GM18519 (cell line): ENCODE results near the gene PTGR3.

Experiments
- ATAC-seq: cut with Tn5 transposase; IDR thresholded peaks from one replicate; pipeline ENCODE4 v1.9.1; 2021; ENCODE audit warnings: mild to moderate bottlenecking, moderate library complexity; ENCODE audit not compliant: unreplicated experiment, low FRiP score

PTGR3 gene

DNA sequence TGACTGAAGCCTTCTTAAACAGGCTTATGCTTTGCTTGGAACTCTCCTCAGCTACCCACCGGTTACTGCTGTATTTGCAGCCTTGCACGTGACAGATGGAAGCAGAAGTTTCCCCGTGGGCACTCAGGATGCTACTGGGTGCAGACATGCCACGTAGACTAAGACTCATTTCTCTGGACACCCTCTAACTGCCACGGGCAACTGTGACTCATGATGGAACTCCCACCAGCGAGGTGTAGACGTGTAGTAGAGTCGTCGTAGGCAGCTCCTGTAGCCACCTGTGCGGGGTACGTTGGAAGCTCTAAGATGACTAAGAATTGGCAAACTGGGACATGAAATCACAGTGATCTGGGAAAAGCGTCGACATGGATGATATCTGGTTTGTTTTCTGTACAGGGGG lies 29.2 kb upstream of the PTGR3 start:
- no peak for ATAC-seq

DNA sequence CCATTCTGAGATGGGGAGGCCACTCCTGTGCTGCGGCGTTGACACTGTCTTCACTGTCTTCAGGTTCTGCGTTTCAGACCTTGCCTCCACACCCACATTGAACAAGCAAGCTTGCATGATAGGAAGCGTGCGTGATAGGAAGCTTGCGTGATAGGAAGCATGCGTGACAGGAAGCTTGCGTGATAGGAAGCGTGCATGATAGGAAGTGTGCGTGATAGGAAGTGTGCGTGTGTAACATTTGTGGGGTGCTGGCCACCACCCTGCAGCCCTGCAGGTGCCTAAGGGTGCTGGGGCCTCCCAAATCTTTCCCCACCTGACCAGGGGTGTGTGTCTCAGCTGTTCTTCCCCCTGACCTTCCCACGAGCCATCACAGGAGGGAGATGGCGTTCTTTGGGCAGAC lies 27.0 kb upstream of the PTGR3 start:
- no peak for ATAC-seq

DNA sequence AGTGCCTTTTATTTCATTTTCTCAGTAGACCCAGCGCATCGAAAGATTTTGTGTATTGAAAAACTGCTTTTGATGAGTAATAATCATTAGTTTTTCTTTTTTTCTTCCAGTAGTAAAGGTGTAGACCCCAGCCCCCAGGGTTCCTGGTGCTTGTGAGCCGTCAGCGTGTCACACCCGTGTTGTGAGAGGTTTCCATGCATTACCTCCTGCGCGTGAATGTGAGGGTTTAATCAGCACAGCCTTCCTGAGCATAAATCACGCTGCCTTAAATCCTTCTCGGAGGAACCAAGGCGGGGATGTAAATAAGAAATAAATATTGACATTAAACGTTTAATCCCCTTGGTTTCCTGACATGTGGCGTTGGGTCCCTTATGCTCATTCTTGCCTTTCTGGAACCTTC lies 26.0 kb upstream of the PTGR3 start:
- ATAC-seq, result no peak

GRCh38 chr18:75231053-75231406 lies 22.1 kb upstream of the PTGR3 start:
- no peak for ATAC-seq

DNA sequence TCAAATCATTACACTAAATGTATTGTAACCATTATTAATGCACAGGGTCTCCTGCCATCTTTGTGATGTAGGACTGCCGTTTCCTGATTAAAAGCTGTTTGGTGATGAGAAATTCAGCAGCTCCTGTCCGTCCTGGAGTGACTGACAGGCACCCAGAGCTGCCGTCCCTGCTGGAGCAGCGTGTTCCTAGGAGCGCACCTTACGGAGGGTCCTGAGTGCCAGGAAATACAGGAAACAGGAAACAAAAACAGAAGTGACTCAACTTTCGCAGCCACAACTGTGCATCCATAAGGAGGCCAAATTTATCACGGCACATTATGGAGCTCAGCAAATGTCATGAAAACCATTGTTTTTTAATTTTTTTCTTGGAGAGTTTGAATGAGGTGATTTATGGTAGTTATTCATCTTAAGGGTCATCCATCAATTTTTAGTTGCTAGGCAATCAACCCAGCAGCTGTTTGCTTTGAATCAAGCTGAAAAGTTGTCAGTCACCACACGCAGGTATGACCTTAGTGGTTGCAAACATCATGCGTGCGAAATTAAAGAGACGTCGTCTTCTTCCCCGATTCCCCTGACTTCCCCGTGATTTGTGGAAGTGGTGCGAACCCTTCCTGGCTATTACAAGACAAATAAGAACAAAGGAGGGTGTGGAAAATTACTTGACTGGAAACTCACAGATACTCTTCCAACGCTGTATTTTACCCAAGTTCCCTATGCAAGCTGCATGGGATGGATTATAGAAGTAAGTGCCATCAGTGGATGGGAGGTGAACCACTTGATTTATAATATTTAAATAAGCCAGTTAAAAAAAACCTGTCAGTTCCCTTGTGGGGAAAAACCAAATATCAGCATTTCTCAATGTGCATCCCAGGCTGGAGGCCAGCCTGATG lies 21.5 kb upstream of the PTGR3 start:
- no peak for ATAC-seq

DNA sequence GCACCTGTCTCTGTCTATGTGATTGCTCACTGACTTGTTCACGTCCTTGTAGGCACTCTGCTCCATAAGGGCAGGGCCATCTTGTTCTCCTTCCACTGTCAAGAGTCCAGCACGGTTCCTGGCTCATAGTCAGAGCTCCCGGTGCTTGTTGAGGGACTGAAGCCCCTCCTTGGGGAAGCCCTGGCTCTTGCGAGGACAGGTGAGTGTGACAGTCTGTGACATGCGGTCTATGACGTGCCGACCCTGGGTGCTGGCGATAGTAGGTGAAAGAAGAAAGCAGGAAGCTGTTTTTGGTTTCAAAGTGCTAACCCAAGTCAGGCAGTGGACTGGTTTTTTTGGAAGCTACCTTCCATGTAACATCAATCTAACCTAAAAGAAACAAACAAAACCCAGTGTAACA lies 20.5 kb upstream of the PTGR3 start:
- ATAC-seq, result no peak

GRCh38 chr18:75228967-75229366 lies 20.0 kb upstream of the PTGR3 start:
- no peak for ATAC-seq

- ATAC-seq, result no peak
Observed at GRCh38 chr18:75227535-75228296, 18.8 kb upstream of the PTGR3 start.

- ATAC-seq, result no peak
Observed at GRCh38 chr18:75226956-75227316, 18.0 kb upstream of the PTGR3 start.

DNA sequence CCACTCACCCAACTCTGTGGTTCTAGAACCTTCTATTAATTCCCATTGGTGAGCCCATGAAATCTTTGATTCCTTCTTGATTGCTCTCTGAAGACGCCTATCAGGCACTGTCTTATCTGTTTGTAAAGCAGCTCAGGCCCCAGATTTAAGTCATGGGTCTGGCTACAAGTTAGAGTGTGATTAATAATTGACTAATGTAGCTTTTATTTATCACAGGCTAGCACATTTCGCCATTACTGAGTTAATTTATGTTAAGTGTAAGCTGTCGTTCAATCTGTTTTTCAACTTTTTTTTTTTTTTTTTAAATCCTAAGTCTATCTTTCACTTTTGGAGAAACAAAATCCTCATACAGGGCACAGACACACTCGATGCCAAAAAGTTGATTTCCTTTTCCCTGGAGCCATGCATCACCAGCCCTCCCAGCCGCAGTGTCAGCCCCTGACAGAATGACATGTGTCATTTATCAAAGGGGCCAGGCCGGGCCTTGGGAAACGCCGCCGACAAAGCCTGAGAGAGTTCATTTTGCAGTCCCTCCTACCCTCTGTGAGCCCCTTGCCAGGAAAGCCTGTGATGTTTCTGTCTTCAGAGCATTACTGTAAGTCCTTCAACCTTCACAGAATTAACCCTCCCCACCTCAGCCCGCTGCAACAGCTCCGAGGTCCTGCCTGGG lies 17.5 kb upstream of the PTGR3 start:
- ATAC-seq, result no peak

DNA sequence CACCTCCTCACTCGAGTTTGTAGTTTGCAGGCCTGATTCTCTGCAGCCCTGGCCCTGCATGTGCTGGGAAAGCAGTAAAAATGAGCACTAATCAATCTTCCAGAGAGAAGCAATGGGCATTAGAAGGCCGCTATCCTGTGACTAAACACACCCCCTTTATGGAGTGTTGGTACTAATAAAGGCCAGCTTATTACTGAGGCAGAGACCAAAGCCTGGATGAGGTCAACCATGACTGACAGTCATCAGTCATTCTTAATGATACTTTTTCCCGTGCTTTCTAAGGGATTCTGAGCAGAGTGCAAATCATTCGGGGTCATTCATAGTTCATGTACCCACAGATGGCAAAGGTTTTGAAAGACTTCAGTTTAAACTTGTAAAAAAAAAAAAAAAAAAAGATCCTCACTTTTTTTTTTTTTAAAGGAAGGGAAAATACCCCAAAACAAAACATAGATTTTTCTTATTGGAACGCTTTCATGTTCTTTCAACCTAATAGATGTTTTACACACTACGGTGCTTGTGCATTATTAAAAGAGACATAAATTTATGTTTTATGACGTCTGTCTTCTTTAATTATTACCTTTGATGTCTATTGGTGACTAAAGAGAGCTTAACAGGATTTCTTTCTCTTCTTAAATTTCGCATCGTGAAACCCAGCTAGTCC lies 14.9 kb upstream of the PTGR3 start:
- no peak for ATAC-seq

DNA sequence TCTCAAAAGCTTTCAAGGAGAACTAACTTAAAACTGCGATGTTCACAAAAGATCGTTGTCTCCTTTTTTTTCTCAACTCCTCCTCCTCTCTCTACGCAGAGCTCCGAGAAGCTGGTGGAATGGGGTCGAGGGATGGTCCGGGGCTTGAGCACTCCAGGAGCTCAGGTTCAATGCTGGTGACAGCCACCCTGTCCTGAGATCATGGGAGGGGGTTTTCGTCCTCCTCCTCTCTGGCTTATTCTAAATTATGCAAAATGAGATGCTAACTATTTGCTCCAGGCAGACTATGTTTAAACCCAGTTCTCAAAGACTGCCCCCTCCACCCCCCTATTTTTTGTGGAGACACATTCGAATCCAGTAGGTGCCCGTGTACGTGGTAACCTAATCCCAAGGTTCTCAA lies 13.5 kb upstream of the PTGR3 start:
- no peak for ATAC-seq

DNA sequence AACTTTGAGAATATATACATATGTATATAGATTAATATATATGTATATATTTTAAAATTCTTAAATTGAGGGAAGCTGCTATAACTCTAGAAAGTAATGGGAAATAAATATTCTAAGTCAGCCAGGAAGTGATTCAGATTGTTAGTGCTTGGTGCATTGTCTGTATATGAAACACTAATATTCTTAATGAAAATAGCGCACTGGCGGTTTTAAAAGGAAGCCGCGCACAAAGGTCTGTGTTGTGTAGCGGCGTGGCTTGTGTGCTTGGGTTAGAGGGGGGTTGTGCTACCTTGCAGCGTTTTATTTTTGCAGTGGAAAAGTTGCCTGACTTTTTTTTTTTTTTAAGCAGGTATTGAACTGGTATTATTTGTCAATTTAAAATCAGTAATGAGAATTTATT lies 13.0 kb upstream of the PTGR3 start:
- no peak for ATAC-seq

DNA sequence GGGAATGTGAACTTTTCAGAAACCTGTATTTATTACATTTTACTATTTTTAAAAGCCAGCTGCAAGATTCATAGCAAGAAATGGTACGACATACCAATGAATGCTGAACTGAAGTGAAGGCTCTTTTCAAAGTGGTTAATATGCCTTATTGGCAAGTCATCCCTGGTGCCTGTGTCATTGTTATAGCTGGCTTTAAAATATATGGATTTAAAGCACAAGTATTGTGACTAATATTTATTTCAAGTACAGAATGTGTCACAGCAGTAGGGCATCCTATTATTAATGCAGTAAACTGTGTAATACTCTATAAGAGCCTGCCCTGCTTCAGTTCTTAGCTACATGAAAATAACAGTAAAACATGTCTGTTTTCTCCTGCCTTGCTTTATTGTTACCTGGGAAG lies 12.5 kb upstream of the PTGR3 start:
- no peak for ATAC-seq

- no peak for ATAC-seq
Observed at GRCh38 chr18:75220551-75221355, 11.8 kb upstream of the PTGR3 start.

- ATAC-seq, result no peak
Observed at GRCh38 chr18:75219745-75220375, 10.9 kb upstream of the PTGR3 start.

DNA sequence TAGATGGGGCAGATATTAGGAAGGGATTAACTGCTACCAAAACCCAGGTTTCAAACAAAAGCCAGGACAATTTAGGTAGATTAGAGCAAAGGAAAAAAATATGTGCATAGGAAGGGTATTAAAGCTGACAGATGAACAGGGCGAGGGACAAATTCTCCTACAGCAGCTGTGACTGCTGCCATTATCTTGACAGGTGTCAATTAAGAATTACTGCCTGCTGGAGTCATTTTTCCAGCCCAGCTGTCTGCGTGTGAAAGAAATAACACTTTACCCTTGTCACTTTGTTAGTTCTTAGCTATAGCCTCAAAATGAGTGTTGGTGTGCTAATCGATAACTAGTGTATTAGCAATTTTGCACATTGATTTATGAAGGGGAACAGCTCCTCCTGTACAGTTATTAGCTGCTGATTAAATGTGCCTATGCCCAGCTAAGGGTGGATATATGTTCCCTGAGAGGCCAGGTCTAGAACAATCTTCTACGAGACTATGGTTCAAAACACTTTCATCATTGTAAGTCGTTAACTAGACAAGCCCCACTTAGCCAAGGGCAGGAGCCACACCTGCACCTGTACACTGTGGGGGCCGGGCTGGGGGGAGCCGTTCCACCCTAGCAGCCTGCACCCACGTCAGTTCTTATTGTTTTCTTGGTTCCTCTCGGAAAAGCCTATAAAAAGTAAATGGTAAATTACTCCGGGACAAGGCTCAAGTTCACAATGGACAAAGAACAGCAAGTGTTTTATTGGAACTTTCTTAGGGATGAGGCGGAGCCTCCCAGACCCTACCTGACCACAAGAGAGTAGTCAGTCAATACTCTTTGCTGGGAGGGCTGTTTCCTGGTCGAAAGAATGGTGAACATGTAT lies 9.4 kb upstream of the PTGR3 start:
- no peak for ATAC-seq

DNA sequence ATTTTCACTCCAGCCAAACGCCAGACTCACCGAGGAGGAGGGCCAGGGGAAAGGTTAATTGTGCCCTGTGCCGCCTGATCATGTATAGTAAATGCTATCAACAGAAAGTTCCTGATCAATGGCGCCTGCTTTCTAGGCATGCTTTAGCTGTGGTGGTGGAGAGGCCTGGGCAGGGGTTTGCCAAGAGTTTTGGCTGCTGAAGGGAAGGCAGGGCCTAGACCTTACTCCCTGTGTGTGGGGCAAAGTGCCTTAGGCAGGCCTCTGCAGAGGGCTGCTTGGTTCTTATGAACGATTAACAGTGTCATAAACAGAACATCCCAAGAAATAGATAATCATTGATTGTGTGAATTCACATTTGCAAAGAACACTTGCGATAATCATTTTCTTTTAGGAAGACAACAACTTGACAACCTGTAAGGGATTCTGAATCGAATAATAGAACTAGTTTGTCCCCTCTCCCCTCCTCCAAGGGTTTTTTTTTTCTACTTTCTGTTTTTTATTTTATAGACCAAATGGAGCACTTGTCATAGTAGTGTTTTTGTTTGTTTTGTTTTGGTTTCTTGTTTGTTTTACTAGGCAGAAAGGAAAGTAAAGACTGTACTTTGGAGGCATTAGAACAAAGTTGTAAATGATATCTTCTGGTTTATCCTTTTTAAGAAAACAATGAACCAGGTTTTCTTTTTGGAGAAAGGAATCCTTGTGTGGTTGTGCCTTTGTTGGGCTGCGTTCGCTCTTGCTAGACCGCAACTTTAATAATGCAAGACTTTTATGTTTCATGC lies 8.2 kb upstream of the PTGR3 start:
- no peak for ATAC-seq
